Stomach smooth muscle (tissue), 2 donors: Measurements from ENCODE around the gene MYLK3.

Experiments used
- H3K27ac ChIP-seq: one replicate; pipeline ENCODE4 v1.7.0; 2013; ENCODE audit warnings: mild to moderate bottlenecking, low read length, inconsistent platforms
- H3K27me3 ChIP-seq, 2 donors: one replicate each; pipeline ENCODE4 v1.7.0; 2013; ENCODE audit warnings: low read length in 2 of 2; ENCODE audit not compliant: insufficient read depth in 2 of 2, control insufficient read depth in 1 of 2
- H3K36me3 ChIP-seq, 2 donors: one replicate each; pipeline ENCODE4 v1.7.0; 2013; ENCODE audit warnings: low read length in 2 of 2; ENCODE audit not compliant: control insufficient read depth in 2 of 2, insufficient read depth in 2 of 2
- H3K4me1 ChIP-seq: one replicate; pipeline ENCODE4 v1.7.0; 2013; ENCODE audit warnings: low read length; ENCODE audit not compliant: control insufficient read depth, insufficient read depth
- H3K4me3 ChIP-seq, 2 donors: one replicate each; pipeline ENCODE4 v1.7.0; 2013; ENCODE audit warnings: low read length in 2 of 2
- H3K9ac ChIP-seq, 2 donors: one replicate each; pipeline ENCODE4 v1.7.0; 2013; ENCODE audit warnings: low read length in 2 of 2, mild to moderate bottlenecking in 1 of 2
- H3K9me3 ChIP-seq, 2 donors: one replicate each; pipeline ENCODE4 v1.7.0; 2013; ENCODE audit warnings: low read length in 2 of 2; ENCODE audit not compliant: control insufficient read depth in 2 of 2
- donor health status: healthy.
- donor health status: Pancreatic carcinoma.

Gene MYLK3

GRCh38 chr16:46709469-46710005 lies 38.6 kb downstream of the MYLK3 start:
- Histone ChIP-seq H3K36me3 (no peaks in the 10 kb centered on the region), H3K4me3 (no peak overlapping the region), H3K27me3 (no peaks in the 10 kb centered on the region), H3K27ac (no peak overlapping the region), H3K4me1 (no peaks in the 10 kb centered on the region), H3K9me3 (no peaks in the 10 kb centered on the region), H3K9ac (no peak overlapping the region)

- Histone ChIP-seq H3K27me3 (no peaks in the 10 kb centered on the region), H3K9ac (no peak overlapping the region), H3K9me3 (no peaks in the 10 kb centered on the region), H3K27ac (no peak overlapping the region), H3K4me1 (no peaks in the 10 kb centered on the region), H3K36me3 (no peaks in the 10 kb centered on the region), H3K4me3 (no peak overlapping the region)
These were observed 41.5 kb downstream of the MYLK3 start for GRCh38 chr16:46706642-46707041.

- H3K27me3 ChIP-seq = no peaks in the 10 kb centered on the region
- no peak overlapping the region for H3K27ac ChIP-seq
- no peaks in the 10 kb centered on the region for H3K36me3 ChIP-seq
- no peak overlapping the region for H3K4me3 ChIP-seq
- no peaks in the 10 kb centered on the region for H3K9me3 ChIP-seq
- no peaks in the 10 kb centered on the region for H3K4me1 ChIP-seq
- H3K9ac ChIP-seq = no peak overlapping the region
These were observed 46.1 kb downstream of the MYLK3 start for GRCh38 chr16:46702030-46702429.

GRCh38 chr16:46701615-46702014 lies 46.5 kb downstream of the MYLK3 start:
- Histone ChIP-seq H3K9me3 (no peaks in the 10 kb centered on the region), H3K27me3 (no peaks in the 10 kb centered on the region), H3K27ac (no peak overlapping the region), H3K4me3 (no peak overlapping the region), H3K4me1 (no peaks in the 10 kb centered on the region), H3K9ac (no peak overlapping the region), H3K36me3 (no peaks in the 10 kb centered on the region)

GRCh38 chr16:46700048-46700447 lies 48.1 kb downstream of the MYLK3 start:
- no peak overlapping the region for H3K9ac ChIP-seq
- H3K9me3 ChIP-seq = no peaks in the 10 kb centered on the region
- H3K4me3 ChIP-seq = no peak overlapping the region
- H3K27me3 ChIP-seq = no peaks in the 10 kb centered on the region
- H3K27ac ChIP-seq = no peak overlapping the region
- no peaks in the 10 kb centered on the region for H3K4me1 ChIP-seq
- no peaks in the 10 kb centered on the region for H3K36me3 ChIP-seq

GRCh38 chr16:46696957-46697356 lies 51.2 kb downstream of the MYLK3 start:
- no peak overlapping the region for H3K4me3 ChIP-seq
- no peaks in the 10 kb centered on the region for H3K27me3 ChIP-seq
- H3K9me3 ChIP-seq = no peaks in the 10 kb centered on the region
- no peak overlapping the region for H3K9ac ChIP-seq
- H3K27ac ChIP-seq = no peak overlapping the region
- no peaks in the 10 kb centered on the region for H3K36me3 ChIP-seq
- no peaks in the 10 kb centered on the region for H3K4me1 ChIP-seq

GRCh38 chr16:46695937-46696336 lies 52.2 kb downstream of the MYLK3 start:
- no peaks in the 10 kb centered on the region for H3K36me3 ChIP-seq
- H3K27me3 ChIP-seq = no peaks in the 10 kb centered on the region
- no peak overlapping the region for H3K4me3 ChIP-seq
- no peaks in the 10 kb centered on the region for H3K9me3 ChIP-seq
- H3K4me1 ChIP-seq = no peaks in the 10 kb centered on the region
- H3K9ac ChIP-seq = no peak overlapping the region
- no peak overlapping the region for H3K27ac ChIP-seq

GRCh38 chr16:46693598-46693997 lies 54.5 kb downstream of the MYLK3 start:
- H3K27ac ChIP-seq = no peak overlapping the region
- H3K9me3 ChIP-seq = no peaks in the 10 kb centered on the region
- H3K4me3 ChIP-seq = no peak overlapping the region
- H3K9ac ChIP-seq = no peak overlapping the region
- peaks cover 7% of the 10 kb centered on the region for H3K4me1 ChIP-seq
- no peaks in the 10 kb centered on the region for H3K36me3 ChIP-seq
- H3K27me3 ChIP-seq = no peaks in the 10 kb centered on the region

GRCh38 chr16:46691726-46692125 lies 56.4 kb downstream of the MYLK3 start:
- no peak overlapping the region for H3K27ac ChIP-seq
- no peaks in the 10 kb centered on the region for H3K9me3 ChIP-seq
- no peak overlapping the region for H3K4me3 ChIP-seq
- H3K36me3 ChIP-seq = no peaks in the 10 kb centered on the region
- no peak overlapping the region for H3K9ac ChIP-seq
- H3K4me1 ChIP-seq = peaks cover 13% of the 10 kb centered on the region
- no peaks in the 10 kb centered on the region for H3K27me3 ChIP-seq

GRCh38 chr16:46690281-46691178 lies 57.6 kb downstream of the MYLK3 start:
- Histone ChIP-seq H3K27ac (no peak overlapping the region), H3K9me3 (no peaks in the 10 kb centered on the region), H3K9ac (peak overlapping the region; percentile 60 to 78), H3K27me3 (no peaks in the 10 kb centered on the region), H3K36me3 (no peaks in the 10 kb centered on the region), H3K4me3 (peak overlapping the region; percentile 73 to 96), H3K4me1 (peaks cover 13% of the 10 kb centered on the region)
